Fibroblast of the conjunctiva (primary cell): ENCODE results near the gene ELK4.

Experiments used
- DNase-seq: peaks from one replicate; pipeline ENCODE4 v3.0.0-alpha.2; 2010; ENCODE audit warnings: low read depth

ELK4 gene, protein sequence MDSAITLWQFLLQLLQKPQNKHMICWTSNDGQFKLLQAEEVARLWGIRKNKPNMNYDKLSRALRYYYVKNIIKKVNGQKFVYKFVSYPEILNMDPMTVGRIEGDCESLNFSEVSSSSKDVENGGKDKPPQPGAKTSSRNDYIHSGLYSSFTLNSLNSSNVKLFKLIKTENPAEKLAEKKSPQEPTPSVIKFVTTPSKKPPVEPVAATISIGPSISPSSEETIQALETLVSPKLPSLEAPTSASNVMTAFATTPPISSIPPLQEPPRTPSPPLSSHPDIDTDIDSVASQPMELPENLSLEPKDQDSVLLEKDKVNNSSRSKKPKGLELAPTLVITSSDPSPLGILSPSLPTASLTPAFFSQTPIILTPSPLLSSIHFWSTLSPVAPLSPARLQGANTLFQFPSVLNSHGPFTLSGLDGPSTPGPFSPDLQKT

DNA sequence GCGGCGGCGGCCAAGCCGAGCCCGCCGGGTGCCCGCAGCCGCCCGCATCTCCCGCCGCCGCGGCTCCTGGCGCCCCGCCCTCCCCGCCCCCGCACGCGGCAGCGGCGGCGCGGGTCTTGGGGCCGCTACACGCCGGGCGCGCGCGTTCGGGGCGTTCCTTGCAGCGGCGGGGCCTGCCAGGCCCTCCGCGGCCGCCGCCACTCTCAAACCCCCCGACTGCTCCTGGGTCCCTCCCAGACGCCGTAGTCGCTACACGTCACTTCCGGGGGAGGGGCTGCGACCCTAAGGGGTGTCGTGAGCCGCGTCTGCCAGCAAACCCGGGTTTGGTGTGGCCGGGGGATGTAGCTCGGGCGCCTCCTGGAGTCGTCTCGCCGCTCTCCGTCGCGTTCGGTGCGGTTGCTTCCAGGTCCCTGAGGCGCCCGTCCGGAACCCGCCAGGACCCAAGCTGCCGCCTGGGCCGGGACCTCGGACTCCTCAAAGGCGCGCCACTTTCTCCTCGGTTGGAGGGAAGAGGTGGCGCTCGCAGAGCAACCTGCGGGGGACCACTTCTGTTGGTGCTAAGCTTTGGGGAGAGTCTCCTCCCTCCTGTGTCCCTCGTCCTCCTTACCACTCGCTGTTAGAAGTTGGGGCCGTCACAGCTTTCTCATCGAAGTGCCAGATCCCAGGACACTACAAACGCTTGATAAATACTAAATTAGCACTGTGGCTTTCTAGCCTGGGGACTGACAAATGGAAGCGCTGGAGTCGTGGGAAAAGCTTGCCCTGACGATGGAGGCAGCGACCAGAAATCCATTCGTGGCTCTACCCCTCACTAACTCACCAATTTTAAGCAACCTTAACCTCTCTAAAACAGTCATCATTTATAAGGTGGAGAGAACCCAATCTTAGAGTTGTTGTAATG lies at the start of gene ELK4:
TSS of gene ELK4 (minus strand) at position 244 of the 901 bp plus-strand sequence. CDS start 8,129 bp downstream, outside the sequence.
- DNase-seq: peak; percentile 96

DNA sequence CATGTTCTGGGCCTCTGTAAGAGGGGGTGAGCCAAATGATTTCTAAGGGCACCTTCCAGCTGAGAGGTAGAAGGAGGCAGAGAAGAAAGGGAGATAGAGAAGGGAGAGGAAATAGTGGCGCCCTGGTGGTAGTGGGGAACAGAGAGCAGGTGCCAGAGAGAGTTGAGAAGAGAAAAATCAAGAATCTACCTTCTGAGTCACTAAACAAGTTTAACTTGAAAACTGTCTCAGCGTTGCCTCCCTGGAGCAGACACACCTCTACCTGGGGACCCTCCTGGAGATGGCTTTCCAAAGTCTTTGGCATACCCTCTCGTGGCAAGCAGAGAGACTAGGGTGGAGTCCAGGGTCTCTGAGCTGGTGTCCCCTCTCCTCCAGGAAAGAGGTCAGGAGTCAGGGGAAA lies 49.6 kb upstream of the ELK4 start:
- no peak for DNase-seq

DNA sequence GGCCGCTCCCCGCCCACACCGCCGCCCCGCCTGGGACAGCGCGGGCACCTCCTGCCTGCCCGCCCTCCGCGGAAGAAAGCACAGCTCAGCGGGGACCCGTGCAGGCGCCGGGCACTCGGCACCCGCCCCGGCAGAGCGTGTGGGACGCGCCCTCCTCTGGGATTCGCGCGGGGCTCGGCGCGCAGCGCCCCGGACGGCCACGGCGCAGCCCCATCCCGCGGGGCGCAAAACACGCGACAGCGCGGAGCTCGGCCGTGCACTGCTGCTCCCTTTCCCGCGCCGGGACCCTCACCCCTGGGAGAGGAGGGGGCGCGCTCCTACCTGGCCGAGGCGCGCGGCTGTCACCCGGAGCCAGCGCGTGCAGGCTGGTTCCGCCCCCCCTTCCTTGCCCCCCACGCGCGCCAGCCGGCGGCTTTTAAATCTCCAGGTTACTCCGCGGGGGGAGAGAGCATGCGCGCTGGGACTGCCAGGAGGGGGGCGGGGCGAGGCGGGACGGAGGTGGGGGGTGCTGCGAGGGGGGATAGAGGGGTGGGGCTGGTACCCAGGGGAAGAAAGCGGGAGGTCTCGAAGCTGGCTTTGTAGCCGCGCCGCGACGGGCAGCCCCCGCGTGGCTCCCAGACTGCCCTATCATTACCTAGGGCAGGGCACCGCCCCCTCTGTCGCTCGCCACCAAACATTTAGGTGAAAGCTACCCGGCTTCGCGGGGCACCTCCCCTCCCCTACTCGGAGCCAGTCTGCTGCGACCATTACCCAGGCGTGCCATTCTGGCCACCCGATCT lies 48.5 kb upstream of the ELK4 start, which contains the start of gene SLC45A3:
TSS of gene SLC45A3 (minus strand) at position 437 of the 779 bp plus-strand sequence. CDS start 15,853 bp downstream, outside the sequence.
- DNase-seq: no peak

DNA sequence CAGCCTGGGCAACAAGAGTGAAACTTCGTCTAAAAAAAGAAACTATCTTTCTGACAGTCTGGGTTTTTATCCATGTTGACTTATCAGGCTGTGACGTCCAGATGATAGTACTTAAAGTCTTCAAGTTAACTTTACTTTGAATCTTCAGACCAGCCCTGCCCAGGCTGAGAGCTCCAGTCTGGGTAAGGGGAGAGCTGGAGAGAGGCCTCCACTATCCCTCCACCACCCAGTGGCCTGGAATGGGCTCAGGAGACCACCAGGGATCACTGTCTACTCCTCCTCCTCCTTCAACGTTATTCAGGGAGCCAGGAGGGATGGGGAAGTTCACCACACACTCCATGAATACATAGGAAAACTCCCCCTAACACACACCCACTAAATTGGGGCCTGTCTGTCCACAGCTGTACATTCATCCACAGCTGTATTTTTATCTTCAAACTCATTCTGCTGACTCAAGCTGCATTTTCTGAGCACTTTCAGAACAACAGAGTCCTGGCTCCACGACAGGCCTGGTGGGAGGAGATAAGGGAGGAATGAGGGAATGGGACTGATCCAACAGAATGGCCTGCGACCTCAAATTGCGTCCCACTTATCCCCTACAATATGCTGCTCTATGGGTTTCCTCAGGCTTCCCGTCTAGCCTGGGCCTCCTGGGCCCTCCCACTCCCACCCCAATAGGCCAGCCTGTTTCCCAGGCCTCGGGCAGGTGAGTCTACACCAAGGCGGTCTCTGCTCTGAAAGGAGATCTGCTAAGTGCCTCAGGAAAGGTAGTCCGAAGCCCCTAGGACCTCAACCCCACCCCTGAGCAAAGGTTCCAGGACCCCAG lies 46.7 kb upstream of the ELK4 start:
- no peak for DNase-seq

DNA sequence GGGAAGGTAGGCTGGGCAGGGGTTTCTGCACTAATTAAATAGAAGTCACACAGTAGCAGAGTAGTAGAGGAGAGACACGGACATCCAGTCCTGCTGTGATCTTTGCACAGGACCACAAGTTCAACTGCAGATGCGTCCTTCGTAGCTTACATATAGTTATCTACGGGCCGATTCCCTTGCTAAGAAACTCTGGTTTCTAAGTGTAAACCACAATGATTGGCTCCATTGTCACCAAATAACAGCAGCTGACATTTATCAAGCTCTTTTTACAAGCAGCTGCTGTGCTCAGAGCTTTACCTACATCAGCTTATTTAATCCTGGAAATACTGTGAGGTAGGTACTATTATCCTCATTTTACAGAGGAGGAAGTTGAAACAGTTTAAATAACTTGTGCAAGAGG lies 45.4 kb upstream of the ELK4 start:
- no peak for DNase-seq

DNA sequence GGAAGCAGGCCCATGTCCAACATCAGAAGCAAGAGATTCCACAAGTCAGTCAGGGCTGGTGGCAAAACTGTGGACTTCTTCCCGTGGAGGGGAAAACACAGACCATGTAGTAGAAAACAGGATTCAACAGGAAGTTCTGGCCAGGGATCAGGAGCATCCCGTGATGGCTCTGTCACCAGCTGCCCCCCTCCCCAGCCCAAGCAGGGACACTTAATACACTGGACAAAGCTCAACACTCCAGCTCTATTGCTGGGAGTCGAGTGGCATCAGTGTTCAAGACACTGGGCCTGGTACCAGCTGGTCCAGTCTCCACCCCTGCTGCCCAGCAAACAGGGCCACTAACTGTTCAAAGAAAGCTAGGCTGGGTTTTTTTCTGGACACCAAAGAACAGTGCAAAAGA lies 44.8 kb upstream of the ELK4 start:
- DNase-seq: no peak

- no peak for DNase-seq
Measured at GRCh38 chr1:205676002-205676401, 44.2 kb upstream of the ELK4 start.

DNA sequence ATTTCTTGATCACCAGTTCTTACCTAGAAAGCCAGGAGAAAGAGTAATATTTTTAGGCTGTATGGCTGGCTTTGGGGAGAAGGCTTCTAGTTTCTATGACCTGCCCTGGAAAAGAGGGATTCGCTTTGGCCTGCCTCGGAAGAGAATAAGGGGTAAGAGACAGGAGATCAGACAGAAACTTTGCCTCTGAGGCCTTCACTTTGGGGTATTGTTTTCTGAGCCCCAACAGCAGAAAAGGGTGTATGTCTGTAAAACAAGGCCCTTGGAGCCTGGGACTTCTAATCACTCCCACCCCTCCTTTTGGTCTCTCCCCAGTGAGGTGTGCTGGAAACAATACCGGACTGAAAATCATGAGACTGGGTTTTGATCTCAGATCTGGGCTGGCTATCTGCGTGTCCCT lies 43.4 kb upstream of the ELK4 start:
- DNase-seq: no peak

GRCh38 chr1:205672970-205673369 lies 41.2 kb upstream of the ELK4 start:
- no peak for DNase-seq

GRCh38 chr1:205672395-205672889 lies 40.6 kb upstream of the ELK4 start:
- DNase-seq: no peak

GRCh38 chr1:205670611-205671430 lies 39.0 kb upstream of the ELK4 start:
- no peak for DNase-seq

DNA sequence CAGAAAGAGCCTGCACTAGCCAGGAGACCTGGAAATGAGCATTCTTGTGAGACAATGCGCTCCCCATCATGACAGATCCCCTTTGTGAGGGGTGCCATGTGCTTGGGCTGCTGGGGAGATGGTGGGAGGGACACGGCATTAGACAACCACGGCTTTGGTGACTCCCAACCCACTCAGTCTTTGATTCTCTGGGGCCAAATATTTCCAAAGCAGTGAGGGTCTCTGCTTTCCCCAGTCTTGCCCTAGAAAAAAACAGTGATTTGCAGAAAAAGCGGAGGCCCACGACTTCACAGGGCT lies 38.3 kb upstream of the ELK4 start:
- no peak for DNase-seq

GRCh38 chr1:205669341-205670149 lies 37.7 kb upstream of the ELK4 start:
- DNase-seq: no peak

GRCh38 chr1:205668951-205669340 lies 37.1 kb upstream of the ELK4 start:
- no peak for DNase-seq

- DNase-seq: no peak
Measured at GRCh38 chr1:205667909-205668643, 36.3 kb upstream of the ELK4 start.

- no peak for DNase-seq
Measured at GRCh38 chr1:205666372-205667166, 34.8 kb upstream of the ELK4 start.

DNA sequence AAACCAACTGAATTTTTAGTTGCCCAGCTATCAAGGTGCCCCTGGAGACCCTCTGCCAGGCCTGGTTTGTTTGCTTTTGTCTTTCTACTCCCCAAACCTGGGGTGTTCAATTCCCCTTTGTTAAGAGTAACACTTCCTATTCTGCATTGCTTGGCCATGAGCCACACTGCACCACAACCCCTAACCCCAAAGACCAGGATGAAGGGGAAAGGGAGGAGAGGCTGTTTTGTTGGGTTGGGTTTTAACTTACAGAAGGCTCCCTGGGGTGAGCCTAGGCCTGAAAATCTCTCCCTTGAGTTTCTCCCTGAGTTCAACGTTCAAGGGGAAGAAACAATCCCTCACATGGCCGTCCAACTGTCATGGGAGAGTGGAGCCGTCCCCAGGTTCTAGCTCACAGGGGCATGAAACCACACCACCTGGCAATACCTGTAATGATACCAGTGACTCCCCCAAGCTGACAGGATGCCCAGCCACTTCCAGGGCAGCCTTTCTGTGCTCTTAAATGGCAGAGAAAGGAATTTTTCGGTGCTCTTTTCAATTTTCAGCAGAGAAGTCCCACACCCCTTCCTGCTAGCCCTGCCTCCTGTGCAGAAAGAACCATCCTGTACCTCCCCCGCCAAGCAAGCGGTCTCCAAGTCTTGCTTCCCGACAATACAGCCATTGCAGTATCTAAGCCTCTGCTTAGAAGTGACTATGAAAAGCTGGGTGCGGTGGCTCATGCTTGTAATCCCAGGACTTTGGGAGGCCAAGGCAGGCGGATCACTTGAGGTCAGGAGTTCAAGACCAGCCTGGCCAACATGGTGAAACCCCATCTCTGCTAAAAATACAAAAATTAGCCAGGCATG lies 33.6 kb upstream of the ELK4 start:
- no peak for DNase-seq
